HG03135 (cell line): ENCODE measurements around the gene SGSM2.
A peak's percentile ranks its signal among the peaks of the same experiment; 100 is the strongest.

Experiments used
- ATAC-seq: cut with Tn5 transposase; IDR thresholded peaks from one replicate; pipeline ENCODE4 v1.9.1; 2021; ENCODE audit warnings: mild to moderate bottlenecking, moderate library complexity; ENCODE audit not compliant: unreplicated experiment

SGSM2 gene

DNA sequence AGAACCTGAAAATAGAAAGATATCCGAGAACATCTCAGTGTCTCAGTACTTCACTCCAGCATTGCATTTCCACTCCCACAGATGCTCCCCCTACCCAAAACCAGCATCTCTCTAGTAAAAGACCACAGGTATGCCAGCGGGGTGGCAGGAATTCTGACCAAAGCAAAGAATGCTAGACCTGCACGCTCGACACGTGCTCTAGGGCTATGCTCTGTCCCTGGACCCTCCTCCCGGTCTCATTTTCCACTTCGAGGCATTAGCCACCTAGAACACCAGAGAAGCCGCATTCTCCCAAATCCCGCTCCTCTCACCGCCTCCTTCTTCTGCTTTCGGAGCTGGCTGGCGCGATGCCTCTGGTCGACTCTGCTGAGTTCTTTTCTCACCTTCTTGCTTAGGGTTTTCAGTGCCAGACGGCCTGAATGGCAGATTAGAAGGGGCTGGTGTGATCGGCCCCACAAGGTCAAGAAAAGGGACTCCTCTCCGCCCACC is 1.5 kb upstream of the SGSM2 start:
- ATAC-seq, result no peak

GRCh38 chr17:2336215-2336851 is 968 bp upstream of the SGSM2 start, which contains the start of gene TSR1:
TSS of gene TSR1 (minus strand) at chr17:2336457. CDS start at chr17:2336427, 30 bp downstream.
- ATAC-seq, result peak; percentile 78

- peak; percentile 26 for ATAC-seq
Measured at GRCh38 chr17:2337544-2338314, 428 bp downstream of the SGSM2 start.

- no peak for ATAC-seq
Measured at GRCh38 chr17:2338315-2338657, 985 bp downstream of the SGSM2 start.

DNA sequence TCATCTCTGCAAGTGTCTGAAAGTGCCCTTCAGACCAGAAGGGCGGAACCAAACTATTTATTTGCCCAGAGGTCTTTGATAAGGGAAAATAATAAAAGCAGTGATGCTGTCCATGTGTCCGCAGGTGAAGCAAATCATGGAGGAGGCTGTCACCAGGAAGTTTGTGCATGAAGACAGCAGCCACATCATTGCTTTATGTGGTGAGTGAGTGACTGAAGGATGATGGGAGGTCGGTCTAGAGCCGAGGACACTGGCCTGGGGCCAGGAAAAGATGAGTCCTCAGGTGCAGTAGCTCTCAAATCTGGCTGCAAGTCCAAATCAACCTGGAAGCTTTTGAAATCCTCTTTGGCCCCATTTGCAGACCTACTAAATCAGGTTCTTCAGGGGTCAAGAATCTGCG is 6.1 kb downstream of the SGSM2 start:
- no peak for ATAC-seq

DNA sequence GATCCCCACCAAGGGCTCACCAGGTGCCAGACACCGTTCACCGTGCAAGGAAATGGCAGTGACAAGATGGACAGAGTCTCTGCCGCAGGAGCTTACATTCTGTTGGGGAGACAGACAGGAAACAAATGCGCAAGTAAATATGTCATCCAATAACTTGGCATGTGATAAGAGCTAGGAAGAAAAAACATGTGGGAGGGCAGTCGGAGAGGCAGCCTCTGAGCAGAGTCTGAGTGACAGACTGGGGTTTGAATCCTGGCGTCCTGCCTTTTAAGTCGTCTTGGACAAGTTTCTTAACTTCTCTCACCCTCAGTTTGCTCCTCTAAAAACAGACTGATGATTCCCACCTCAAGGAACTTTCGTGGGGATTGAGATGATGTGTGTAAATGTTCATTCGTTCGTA is 7.2 kb downstream of the SGSM2 start:
- ATAC-seq, result no peak

- ATAC-seq, result no peak
Measured at GRCh38 chr17:2346475-2346874, 9.2 kb downstream of the SGSM2 start.

- no peak for ATAC-seq
Measured at GRCh38 chr17:2347805-2348685, 10.7 kb downstream of the SGSM2 start.

DNA sequence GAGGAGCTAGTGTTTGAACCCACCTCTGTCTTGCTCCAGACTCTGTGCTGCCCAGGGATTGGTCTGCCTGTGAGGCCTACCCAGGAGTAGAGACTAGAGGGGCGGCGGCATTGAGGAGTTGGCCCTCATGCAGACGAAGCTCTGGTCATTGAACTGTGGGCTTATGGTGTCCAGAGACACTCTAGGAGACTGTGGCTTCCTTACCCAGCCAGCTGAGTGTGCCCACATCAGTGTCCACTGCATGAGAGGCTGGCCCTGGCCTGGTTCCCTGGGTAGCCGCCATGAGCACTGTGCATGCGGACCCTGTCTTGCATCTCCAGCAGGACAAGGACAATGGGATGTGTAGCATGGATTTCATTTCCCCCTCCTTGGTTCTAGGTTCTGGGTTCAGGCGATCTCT is 14.0 kb downstream of the SGSM2 start:
- ATAC-seq, result no peak

GRCh38 chr17:2354311-2354710 is 17.0 kb downstream of the SGSM2 start:
- ATAC-seq, result no peak

GRCh38 chr17:2357237-2357636 is 19.9 kb downstream of the SGSM2 start:
- no peak for ATAC-seq

GRCh38 chr17:2357931-2358434 is 20.7 kb downstream of the SGSM2 start:
- no peak for ATAC-seq

GRCh38 chr17:2361010-2361760 is 23.9 kb downstream of the SGSM2 start:
- no peak for ATAC-seq

- ATAC-seq, result no peak
Measured at GRCh38 chr17:2362016-2362415, 24.7 kb downstream of the SGSM2 start.

- ATAC-seq, result no peak
Measured at GRCh38 chr17:2362416-2362815, 25.1 kb downstream of the SGSM2 start.

DNA sequence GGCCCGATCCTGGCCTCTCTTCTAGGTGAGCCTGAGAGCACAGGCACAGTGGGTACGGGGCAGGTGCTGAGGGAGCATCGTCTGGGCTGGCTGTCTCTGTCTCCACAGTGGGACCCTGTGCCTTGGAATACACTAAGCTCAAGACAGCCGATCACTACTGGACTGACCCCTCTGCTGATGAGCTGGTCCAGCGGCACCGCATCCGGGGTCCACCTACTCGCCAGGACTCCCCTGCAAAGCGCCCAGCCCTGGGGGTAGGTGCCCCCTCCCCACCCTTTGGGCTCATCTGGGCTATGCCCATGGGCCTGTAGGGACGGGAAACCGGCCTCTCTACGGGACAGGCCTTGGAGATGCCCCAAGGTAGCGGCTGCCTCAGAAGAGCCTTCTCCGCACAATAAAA is 25.6 kb downstream of the SGSM2 start:
- ATAC-seq, result no peak

GRCh38 chr17:2363318-2363717 is 26.0 kb downstream of the SGSM2 start:
- ATAC-seq, result no peak

- ATAC-seq, result no peak
Measured at GRCh38 chr17:2363851-2364762, 26.8 kb downstream of the SGSM2 start.

GRCh38 chr17:2364763-2365116 is 27.4 kb downstream of the SGSM2 start:
- no peak for ATAC-seq

GRCh38 chr17:2365132-2365531 is 27.8 kb downstream of the SGSM2 start:
- no peak for ATAC-seq
